Lower lobe of right lung (tissue), 2 donors: ENCODE results near the gene OMG. TPM values are rescaled to one million over a fixed set of nuclear protein-coding genes. Genes with fewer than 3 reads are reported as not detected.
"Not testable (repeated sequence)": the region's sequence is repeated elsewhere in the genome, so short reads cannot be mapped to it uniquely, and the experiment has no call there.

Experiments
- ATAC-seq, 2 donors: fragments of 200-7000 bp; cut with Tn5 transposase; one replicate each; pipeline ENCODE4 v1.9.1; 2020 to 2022; ENCODE audit warnings: mild to moderate bottlenecking in 2 of 2, moderate library complexity in 2 of 2
- DNase-seq: peaks from one replicate; pipeline ENCODE4 v3.0.0-alpha.2; 2020
- H3K27ac ChIP-seq: fragments of 200-600 bp; one replicate; pipeline ENCODE4 v1.8.0; 2022
- H3K27me3 ChIP-seq: fragments of 200-600 bp; one replicate; pipeline ENCODE4 v1.8.0; 2022; ENCODE audit warnings: low read depth
- H3K36me3 ChIP-seq: fragments of 200-600 bp; one replicate; pipeline ENCODE4 v1.8.0; 2022; ENCODE audit warnings: mild to moderate bottlenecking
- H3K4me1 ChIP-seq: fragments of 200-600 bp; one replicate; pipeline ENCODE4 v1.8.0; 2022
- H3K4me3 ChIP-seq: fragments of 200-600 bp; one replicate; pipeline ENCODE4 v1.8.0; 2022; ENCODE audit warnings: mild to moderate bottlenecking
- H3K9me3 ChIP-seq: fragments of 200-600 bp; one replicate; pipeline ENCODE4 v1.8.0; 2022
- CTCF ChIP-seq: fragments of 200-600 bp; IDR thresholded peaks from one replicate; pipeline ENCODE4 v1.8.0; 2022; ENCODE audit warnings: antibody characterized with exemption, mild to moderate bottlenecking
- intact Hi-C: fragments of 100-400 bp; cut with DNase I; formaldehyde crosslinking; loops from one replicate; pipeline ENCODE4 v1.11.0; 2022
- long read RNA-seq: library from polyadenylated mRNA; unstranded; transcript quantifications from one replicate; pipeline ENCODE4 v2.0.0, GENCODE V29; 2021
- total RNA-seq: library from RNA; stranded (reverse); fragmentation: NEBNext Ultra II Directional; extraction: Animal tissue kit (Norgen Biotek cat#: 25700); gene quantifications from one replicate; pipeline ENCODE4 v1.2.1, GENCODE V29; 2021
- donor health status: DM: no; HTN: yes; CAD: no; lungs with severe emphysema.

Gene OMG
- total RNA-seq: 12.4 TPM
- long read RNA-seq, partial matches to known transcripts: 0 of 8 reads
- long read RNA-seq, other reads (novel, unspliced or antisense): 8 of 8 reads

- H3K27me3 ChIP-seq: no peaks in the 10 kb centered on the region
- intact Hi-C loops: no loop called here
- H3K9me3 ChIP-seq: no peaks in the 10 kb centered on the region
- H3K4me1 ChIP-seq: no peaks in the 10 kb centered on the region
- DNase-seq (no peak), ATAC-seq (no peak)
- no peak within 1 kb of the TSS for H3K27ac ChIP-seq
- H3K36me3 ChIP-seq: no peaks in the 10 kb centered on the region
- TF ChIP-seq CTCF: no peak
- no peak within 1 kb of the TSS for H3K4me3 ChIP-seq
Measured at GRCh38 chr17:31297090-31297489, at the start of gene OMG. Gene OMG, minus strand, starts transcription at chr17:31297239. Its CDS starts 908 bp downstream, at chr17:31296331.

- H3K4me3 ChIP-seq, intact Hi-C loops, DNase-seq, H3K9me3 ChIP-seq, H3K27me3 ChIP-seq, H3K4me1 ChIP-seq, H3K27ac ChIP-seq, ATAC-seq: not testable (repeated sequence)
- peaks cover 58% of the 10 kb centered on the region for H3K36me3 ChIP-seq
Measured at GRCh38 chr17:31345191-31345747, 48.2 kb upstream of the OMG start.

- Histone ChIP-seq H3K4me1 (no peaks in the 10 kb centered on the region), H3K27me3 (no peaks in the 10 kb centered on the region), H3K4me3 (no peak overlapping the region), H3K9me3 (no peaks in the 10 kb centered on the region), H3K36me3 (peaks cover 75% of the 10 kb centered on the region), H3K27ac (no peak overlapping the region)
- no peak for DNase-seq
- ATAC-seq: no peak
- intact Hi-C loops: no loop called here
- no peak for TF ChIP-seq CTCF
Measured at GRCh38 chr17:31339906-31340661, 43.0 kb upstream of the OMG start.

GRCh38 chr17:31329221-31329620 is 32.2 kb upstream of the OMG start:
- peaks cover 40% of the 10 kb centered on the region for H3K36me3 ChIP-seq
- intact Hi-C loops: no loop called here
- no peak for TF ChIP-seq CTCF

GRCh38 chr17:31328160-31328535 is 31.1 kb upstream of the OMG start:
- intact Hi-C loops: no loop called here
- no peak overlapping the region for H3K27ac ChIP-seq
- no peaks in the 10 kb centered on the region for H3K4me1 ChIP-seq
- peaks cover 38% of the 10 kb centered on the region for H3K36me3 ChIP-seq
- no peaks in the 10 kb centered on the region for H3K9me3 ChIP-seq
- H3K4me3 ChIP-seq: no peak overlapping the region
- TF ChIP-seq CTCF: no peak
- DNase-seq (no peak), ATAC-seq (no peak)
- no peaks in the 10 kb centered on the region for H3K27me3 ChIP-seq

More at GRCh38 chr17:31329221-31329620, 32.2 kb upstream of the OMG start:
- ATAC-seq: no peak
- H3K27me3 ChIP-seq: no peaks in the 10 kb centered on the region
- no peak for DNase-seq
- H3K27ac ChIP-seq: no peak overlapping the region
- no peaks in the 10 kb centered on the region for H3K4me1 ChIP-seq
- H3K9me3 ChIP-seq: no peaks in the 10 kb centered on the region
- no peak overlapping the region for H3K4me3 ChIP-seq

GRCh38 chr17:31327534-31328159 is 30.6 kb upstream of the OMG start:
- Histone ChIP-seq H3K36me3 (peaks cover 38% of the 10 kb centered on the region), H3K27me3 (no peaks in the 10 kb centered on the region), H3K27ac (no peak overlapping the region), H3K4me1 (no peaks in the 10 kb centered on the region), H3K4me3 (no peak overlapping the region), H3K9me3 (no peaks in the 10 kb centered on the region)
- ATAC-seq (no peak), DNase-seq (no peak)
- no peak for TF ChIP-seq CTCF
- intact Hi-C loops: no loop called here
